GM12878 (cell line): ENCODE measurements around the gene CARD19. TPM values are rescaled to one million over a fixed set of nuclear protein-coding genes. Genes with fewer than 3 reads are reported as not detected.

Experiments used
- ATAC-seq: fragments of 200-7000 bp; cut with Tn5 transposase; 3 replicates; pipeline ENCODE4 v1.9.1; 2020; ENCODE audit warnings: mild to moderate bottlenecking, moderate library complexity
- BruUV-seq: library from RNA; stranded (reverse); fragments of 400-500 nt; replicated peaks from 2 replicates; lab custom pipeline; 2021; lab: Mats Ljungman, UMichigan
- CTCF ChIA-PET: fragments of 300-600 bp; sonication (Branson Sonifier 250); formaldehyde crosslinking; extraction: SDS; loops from one replicate; lab custom pipeline; 2021; ENCODE audit warnings: inconsistent platforms; lab: Yijun Ruan, JAX
- POLR2A ChIA-PET: fragments of 350-600 bp; formaldehyde crosslinking; extraction: SDS; loops from one replicate; lab custom pipeline; 2021; ENCODE audit warnings: inconsistent platforms; lab: Charles Lee
- RAD21 ChIA-PET: fragments of 300-600 bp; sonication (Branson Sonifier 250); formaldehyde crosslinking; loops from one replicate; lab custom pipeline; 2023; ENCODE audit warnings: antibody characterized with exemption; ENCODE audit not compliant: unreplicated experiment; lab: Charles Lee
- SMC1A ChIA-PET: fragments of 300-600 bp; sonication (Branson Sonifier 250); formaldehyde crosslinking; loops from one replicate; lab custom pipeline; 2023; ENCODE audit not compliant: unreplicated experiment, uncharacterized antibody; lab: Charles Lee
- DNase-seq: peaks from one replicate; pipeline ENCODE4 v3.0.0-alpha.2; 2011; ENCODE audit warnings: low read depth, low spot score
- FAIRE-seq: peaks from 3 replicates; lab custom pipeline; 2011; peaks lifted over from hg19 to GRCh38; lab: Jason Lieb, UNC
- H2AFZ ChIP-seq: 2 replicates; pipeline ENCODE4 v1.6.0; 2011; ENCODE audit warnings: low read depth, low read length, control low read depth; ENCODE audit not compliant: control insufficient read depth
- H3K27ac ChIP-seq: 2 replicates; pipeline ENCODE4 v1.5.1; 2011; ENCODE audit warnings: control low read depth; ENCODE audit not compliant: control insufficient read depth, insufficient read depth
- H3K27me3 ChIP-seq, 2 experiments: replicated peaks in 1 of 2; 2 replicates each; pipeline versions ENCODE4 v1.6.0 to v1.6.1; 2011; ENCODE audit warnings: low read length in 1 of 2; ENCODE audit not compliant: control insufficient read depth in 2 of 2, insufficient read depth in 2 of 2
- H3K36me3 ChIP-seq, 2 experiments: 2 replicates each; pipeline ENCODE4 v1.5.1; 2011; ENCODE audit warnings: low read length in 1 of 2; ENCODE audit not compliant: control insufficient read depth in 2 of 2, insufficient read depth in 2 of 2
- H3K4me1 ChIP-seq: 2 replicates; pipeline ENCODE4 v1.6.1; 2011; ENCODE audit warnings: mild to moderate bottlenecking, low read length, moderate library complexity, mixed read lengths; ENCODE audit not compliant: control insufficient read depth, insufficient read depth
- H3K4me2 ChIP-seq: 2 replicates; pipeline ENCODE4 v1.6.0; 2011; ENCODE audit warnings: control low read depth; ENCODE audit not compliant: control insufficient read depth, insufficient read depth
- H3K4me3 ChIP-seq: fragments of 200-600 bp; sonication (generic); 2 replicates; pipeline ENCODE4 v1.5.1; 2016
- H3K79me2 ChIP-seq: 2 replicates; pipeline ENCODE4 v1.6.0; 2011; ENCODE audit warnings: low read length; ENCODE audit not compliant: control insufficient read depth, insufficient read depth
- H3K9ac ChIP-seq: 2 replicates; pipeline ENCODE4 v1.8.0; 2011; ENCODE audit warnings: low read length, control low read depth, mixed read lengths; ENCODE audit not compliant: control insufficient read depth, insufficient read depth
- H3K9me3 ChIP-seq: replicated peaks from 3 replicates; pipeline ENCODE4 v1.5.1; 2011; ENCODE audit warnings: mild to moderate bottlenecking, low read length; ENCODE audit not compliant: control insufficient read depth, insufficient read depth
- H4K20me1 ChIP-seq: 2 replicates; pipeline ENCODE4 v1.6.0; 2011; ENCODE audit not compliant: control insufficient read depth, insufficient read depth
- ETV6 ChIP-seq, 2 experiments: fragments of 450-650 bp in 1 of 2; IDR thresholded peaks in 1 of 2; conservative IDR thresholded peaks in 1 of 2; 2 replicates each; pipeline ENCODE4 v1.6.1; 2014; ENCODE audit warnings: antibody characterized with exemption in 1 of 2, borderline replicate concordance in 1 of 2, low read depth in 1 of 2, mild to moderate bottlenecking in 1 of 2, moderate library complexity in 1 of 2
- IRF5 ChIP-seq: fragments of 450-650 bp; IDR thresholded peaks from 2 replicates; pipeline ENCODE4 v1.6.1; 2017; ENCODE audit warnings: borderline replicate concordance
- RFX5 ChIP-seq: IDR thresholded peaks from 2 replicates; pipeline ENCODE4 v1.6.1; 2011; ENCODE audit warnings: low read depth, low read length, improper control_type of control experiment
- WGBS: methylation state at CpG from one replicate; pipeline ENCODE4 v1.1.6; 2016; ENCODE audit warnings: low lambda C conversion rate; ENCODE audit not compliant: insufficient replicate concordance, insufficient coverage; ENCODE audit errors: missing lambda C conversion rate; 5-methylcytosine and 5-hydroxymethylcytosine counted together
- in situ Hi-C: fragments of 300-500 bp; cut with MboI; formaldehyde crosslinking; loops from 9 replicates; pipeline ENCODE4 v1.14.3; 2018; ENCODE audit warnings: mixed read lengths
- intact Hi-C: fragments of 100-400 bp; cut with micrococcal nuclease; formaldehyde crosslinking; loops from one replicate; pipeline ENCODE4 v1.14.2; 2022; ENCODE audit not compliant: unreplicated experiment
- polyA plus RNA-seq, 11 experiments: library from polyadenylated mRNA; depleted of rRNA in 4 of 11; unstranded in 6 of 11; stranded (reverse) in 5 of 11; fragments of >200 nt; fragmentation: Nextera tagmentation in 4 of 11; fragmentation: Illumina TruSeq in 1 of 11; extraction: Ambion mirVana in 4 of 11; extraction: Trizol in 1 of 11; gene quantifications; 1 replicate in 1 of 11; 2 replicates in 10 of 11; pipeline versions ENCODE4 v1.2.1 to v1.2.3, GENCODE V29; 2011 to 2016; ENCODE audit warnings: inconsistent platforms in 2 of 11, missing spikeins in 2 of 11, low read depth in 1 of 11
- total RNA-seq, 4 experiments: library from RNA; depleted of rRNA in 3 of 4; stranded (reverse); fragments of >200 nt in 3 of 4; fragmentation: Illumina TruSeq in 1 of 4; extraction: Trizol in 1 of 4; gene quantifications; 2 replicates each; pipeline versions ENCODE4 v1.2.1 to v1.2.3, GENCODE V29; 2013 to 2021

The CARD19 gene
- total and polyA plus RNA-seq, 10 of the 15 experiments (the other 5 are each of a cell fraction or from before 2014, with no cell fraction given): 0.61 to 41.6 (median 19.9) TPM

- no peaks in the 10 kb centered on the region for H3K79me2 ChIP-seq
- H3K36me3 ChIP-seq: peaks cover 0 to 6% of the 10 kb centered on the region in 2 experiments; a peak in 2 of 4 replicates
- RAD21 ChIA-PET: no interaction called here
- no peaks in the 10 kb centered on the region for H3K9me3 ChIP-seq
- H3K27me3 ChIP-seq: no peaks in the 10 kb centered on the region
- no TSS peak for BruUV-seq
- no peak overlapping the region for H3K9ac ChIP-seq
- H3K4me3 ChIP-seq: no peak overlapping the region
- no peaks in the 10 kb centered on the region for H4K20me1 ChIP-seq
- no peak overlapping the region for H2AFZ ChIP-seq
- WGBS: 93% methylated on average over 12 of the region's 13 CpGs
- POLR2A ChIA-PET: no interaction called here
- no peak for DNase-seq
- H3K27ac ChIP-seq: no peak overlapping the region
- TF ChIP-seq IRF5 (no peak), RFX5 (no peak), ETV6 (conservative IDR thresholded peaks at IDR 0.05 in 1 of 2, IDR thresholded peaks at IDR 0.05 in 1 of 2; ENCODE audit: borderline replicate concordance in 1 of 2, low read depth in 1 of 2) (no peak)
- FAIRE-seq: no peak
- in situ Hi-C loops (no loop called here), intact Hi-C loops (no loop called here)
- H3K4me1 ChIP-seq: peaks cover 10% of the 10 kb centered on the region
- ATAC-seq: no peak
- H3K4me2 ChIP-seq: no peak overlapping the region
- SMC1A ChIA-PET: no interaction called here
- CTCF ChIA-PET: interaction anchor here (0.5 kb wide), 1 partner anchor 32 kb away, joined by 3 read pairs; no protein-coding TSS in a partner anchor
These were observed 16.9 kb downstream of the CARD19 start for GRCh38 chr9:93112864-93113389.
